LNCaP clone FGC (cell line): ENCODE results near the gene PRKAR1B.

ENCODE experiments used
- DNase-seq: peaks from one replicate; pipeline ENCODE4 v3.0.0-alpha.2; 2011; ENCODE audit warnings: low read depth
- H3K4me3 ChIP-seq: 2 replicates; pipeline ENCODE4 v1.5.1; 2011; ENCODE audit warnings: mild to moderate bottlenecking, low read depth, low read length, control low read depth
- TF ChIP-seq, protein P1 (sequence below): IDR thresholded peaks from 2 replicates; pipeline ENCODE4 v1.5.1; 2012; ENCODE audit warnings: mild to moderate bottlenecking; ENCODE audit not compliant: control insufficient read depth, insufficient read depth; ENCODE audit errors: extremely low read depth

The PRKAR1B gene

DNA sequence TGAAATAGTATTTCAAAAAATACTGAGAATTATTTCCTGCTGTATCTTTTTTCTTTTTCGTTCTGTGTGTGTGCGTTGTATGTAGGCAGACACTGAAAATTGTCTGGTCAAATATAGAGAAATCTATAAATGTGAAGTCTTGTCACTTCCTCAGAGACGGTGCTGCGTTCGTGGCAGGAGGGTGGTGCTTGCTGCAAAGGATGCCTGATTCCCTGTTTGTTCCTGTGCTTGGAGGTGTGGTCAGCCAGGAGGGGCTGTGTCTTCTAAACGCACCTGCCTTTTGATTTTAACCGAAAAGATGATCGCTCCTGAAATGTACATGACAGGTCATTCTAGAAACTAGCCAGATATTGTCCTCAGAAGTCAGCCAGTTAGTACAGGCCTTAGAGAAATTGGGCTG, 32.5 kb upstream of the PRKAR1B start:
- no peak for DNase-seq
- H3K4me3 ChIP-seq: no peak overlapping the region
- TF ChIP-seq, protein P1, sequence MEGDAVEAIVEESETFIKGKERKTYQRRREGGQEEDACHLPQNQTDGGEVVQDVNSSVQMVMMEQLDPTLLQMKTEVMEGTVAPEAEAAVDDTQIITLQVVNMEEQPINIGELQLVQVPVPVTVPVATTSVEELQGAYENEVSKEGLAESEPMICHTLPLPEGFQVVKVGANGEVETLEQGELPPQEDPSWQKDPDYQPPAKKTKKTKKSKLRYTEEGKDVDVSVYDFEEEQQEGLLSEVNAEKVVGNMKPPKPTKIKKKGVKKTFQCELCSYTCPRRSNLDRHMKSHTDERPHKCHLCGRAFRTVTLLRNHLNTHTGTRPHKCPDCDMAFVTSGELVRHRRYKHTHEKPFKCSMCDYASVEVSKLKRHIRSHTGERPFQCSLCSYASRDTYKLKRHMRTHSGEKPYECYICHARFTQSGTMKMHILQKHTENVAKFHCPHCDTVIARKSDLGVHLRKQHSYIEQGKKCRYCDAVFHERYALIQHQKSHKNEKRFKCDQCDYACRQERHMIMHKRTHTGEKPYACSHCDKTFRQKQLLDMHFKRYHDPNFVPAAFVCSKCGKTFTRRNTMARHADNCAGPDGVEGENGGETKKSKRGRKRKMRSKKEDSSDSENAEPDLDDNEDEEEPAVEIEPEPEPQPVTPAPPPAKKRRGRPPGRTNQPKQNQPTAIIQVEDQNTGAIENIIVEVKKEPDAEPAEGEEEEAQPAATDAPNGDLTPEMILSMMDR: no peak

DNA sequence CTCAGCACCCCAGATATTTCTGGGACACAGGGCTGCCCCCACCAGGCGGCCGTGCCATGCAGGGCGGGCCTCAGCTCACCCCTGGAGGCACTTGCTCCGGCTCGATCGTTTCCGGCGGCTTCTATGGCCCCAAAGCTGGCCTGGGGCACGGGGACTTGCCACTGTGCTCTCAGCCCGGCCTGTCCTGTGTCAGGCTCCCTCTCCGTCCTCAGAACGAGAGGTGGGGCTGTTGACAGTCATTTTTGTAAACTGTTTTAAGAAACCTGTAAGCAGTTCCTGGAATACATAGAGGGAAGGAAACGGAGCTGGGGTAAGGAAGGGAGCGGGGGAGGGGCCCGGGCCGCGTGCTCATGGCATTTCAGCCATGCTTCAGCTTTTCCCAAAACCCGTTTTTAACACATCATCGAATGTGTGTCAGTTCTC, 30.7 kb upstream of the PRKAR1B start:
- no peak overlapping the region for H3K4me3 ChIP-seq
- TF ChIP-seq, protein P1: no peak
- no peak for DNase-seq

DNA sequence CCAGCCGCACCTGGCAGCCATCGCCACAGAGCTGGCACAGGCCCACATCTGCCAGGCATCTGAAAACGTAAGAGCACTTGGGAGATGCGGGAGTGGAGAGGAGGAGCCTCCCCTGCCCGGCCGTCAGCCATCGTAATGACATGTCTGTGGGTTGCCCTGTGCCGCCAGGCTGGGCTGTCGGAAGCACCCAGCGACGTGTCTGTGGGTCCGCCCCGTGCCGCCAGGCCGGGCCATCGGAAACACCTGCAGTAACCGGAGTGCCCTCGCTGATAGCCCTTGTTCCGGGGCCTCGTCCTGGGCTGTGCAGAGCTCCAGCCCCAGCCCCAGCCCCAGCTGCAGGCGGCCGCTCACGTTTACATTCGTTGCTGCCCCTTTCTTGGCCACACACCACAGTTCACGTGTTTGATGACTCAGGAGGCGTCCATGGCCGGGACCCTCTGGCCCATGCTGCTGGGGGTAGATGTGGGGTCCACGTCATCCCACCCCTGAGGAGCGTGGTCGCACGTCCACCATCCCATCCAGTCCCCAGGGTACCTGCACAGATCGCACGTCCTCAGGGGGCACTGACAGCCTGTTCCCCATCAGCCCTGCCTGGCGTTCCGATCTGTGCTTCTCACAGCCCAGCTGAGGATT, 30.0 kb upstream of the PRKAR1B start:
- H3K4me3 ChIP-seq: no peak overlapping the region
- no peak for DNase-seq
- TF ChIP-seq, protein P1: no peak

DNA sequence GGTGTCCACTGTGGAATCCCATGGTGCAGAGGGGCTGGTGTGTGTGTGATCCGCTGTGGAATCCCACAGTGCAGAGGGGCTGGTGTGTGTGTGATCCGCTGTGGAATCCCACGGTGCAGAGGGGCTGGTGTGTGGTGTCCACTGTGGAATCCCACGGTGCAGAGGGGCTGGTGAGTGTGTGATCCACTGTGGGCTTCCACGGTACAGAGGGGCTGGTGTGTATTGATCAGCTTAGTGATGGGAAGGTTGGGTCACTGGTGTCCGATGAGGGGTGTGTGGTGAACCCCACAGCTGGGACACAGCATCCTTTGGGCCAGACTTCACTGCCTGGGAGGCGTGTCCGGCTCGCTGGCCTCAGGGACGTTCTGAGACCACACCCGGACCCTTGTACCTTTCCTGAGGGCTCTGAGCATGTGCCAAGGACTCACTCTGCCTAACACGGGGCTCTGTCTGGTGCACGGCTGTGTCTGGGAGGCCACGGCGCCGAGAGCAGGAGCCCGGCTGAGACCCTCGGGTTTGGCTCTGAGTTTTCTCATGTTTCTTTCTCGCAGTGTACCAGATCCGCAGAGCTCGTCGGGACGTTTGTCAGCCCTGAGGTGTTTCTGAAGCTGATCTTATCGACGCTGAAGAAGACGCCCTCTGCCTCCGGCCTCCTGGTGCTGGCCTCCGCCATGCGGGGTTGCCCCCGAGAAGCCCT, 29.3 kb upstream of the PRKAR1B start:
- H3K4me3 ChIP-seq: no peak overlapping the region
- DNase-seq: no peak
- TF ChIP-seq, protein P1: no peak

DNA sequence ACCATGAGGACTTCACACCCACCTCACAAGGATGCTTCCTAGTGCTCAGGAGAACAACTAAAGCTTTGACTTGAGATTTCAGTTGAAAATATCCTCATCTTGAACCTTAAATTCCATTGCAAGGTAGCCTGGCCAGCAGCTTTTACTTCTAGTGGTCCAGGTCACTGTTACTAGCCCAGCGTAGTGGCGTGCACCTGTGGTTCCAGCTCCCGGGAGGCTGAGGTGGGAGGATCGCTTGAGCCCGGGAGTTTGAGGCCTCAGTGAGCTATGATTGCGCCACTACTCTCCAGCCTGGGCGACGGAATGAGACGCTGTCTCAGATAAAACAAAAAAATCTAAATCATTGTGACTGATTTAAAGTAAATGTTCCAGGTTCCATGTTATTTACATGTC, 28.3 kb upstream of the PRKAR1B start:
- TF ChIP-seq, protein P1: no peak

DNA sequence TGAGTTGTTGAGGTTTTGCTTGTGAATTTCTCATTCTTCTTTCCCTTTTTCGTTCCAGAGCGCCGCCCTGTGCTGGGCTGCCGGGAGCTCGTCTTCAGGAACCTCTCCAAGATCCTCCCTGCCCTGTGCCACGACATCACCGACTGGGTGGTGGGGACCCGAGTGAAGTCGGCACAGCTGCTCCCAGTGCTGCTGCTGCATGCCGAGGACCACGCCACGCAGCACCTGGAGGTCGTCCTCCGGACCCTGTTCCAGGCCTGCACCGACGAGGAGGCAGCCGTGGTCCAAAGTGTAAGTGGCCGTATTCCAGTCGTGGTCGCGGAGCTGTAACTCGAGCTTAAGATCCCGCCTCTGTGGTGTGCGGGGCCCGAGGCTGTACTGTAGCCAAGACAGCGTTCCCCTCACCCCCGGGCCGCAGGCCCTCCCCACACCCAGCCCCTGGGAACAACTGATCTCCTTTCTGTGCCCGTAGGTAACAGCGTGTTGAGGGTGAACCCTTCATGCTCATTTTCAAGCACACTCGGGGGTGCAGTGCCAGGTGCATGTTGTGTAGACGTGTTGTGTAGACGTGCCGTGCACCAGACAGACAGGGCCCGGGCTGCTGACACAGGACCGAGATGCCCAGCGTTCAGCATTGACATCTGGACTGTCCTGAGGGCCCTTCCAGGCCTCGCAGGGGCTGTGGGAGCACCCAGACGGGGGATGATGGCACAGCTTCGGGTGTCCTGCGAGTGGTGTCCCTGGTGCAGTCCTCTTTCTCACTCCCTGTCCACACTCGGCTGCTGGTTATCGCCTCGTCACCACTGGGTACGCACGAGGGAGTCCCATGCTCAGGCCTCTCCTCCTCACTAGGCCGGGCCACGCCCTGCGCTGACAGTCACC, 27.7 kb upstream of the PRKAR1B start:
- no peak overlapping the region for H3K4me3 ChIP-seq
- DNase-seq: no peak
- TF ChIP-seq, protein P1: no peak

More for the DNA sequence above, 28.3 kb upstream of the PRKAR1B start:
- DNase-seq: no peak
- no peak overlapping the region for H3K4me3 ChIP-seq
